HG03060 (cell line): ENCODE measurements around the gene TEK.

Experiments used
- ATAC-seq: cut with Tn5 transposase; IDR thresholded peaks from one replicate; pipeline ENCODE4 v1.9.1; 2021; ENCODE audit warnings: low read depth, moderate number of reproducible peaks; ENCODE audit not compliant: unreplicated experiment

TEK gene

GRCh38 chr9:27168951-27169350, 59.9 kb downstream of the TEK start:
- ATAC-seq = no peak

DNA sequence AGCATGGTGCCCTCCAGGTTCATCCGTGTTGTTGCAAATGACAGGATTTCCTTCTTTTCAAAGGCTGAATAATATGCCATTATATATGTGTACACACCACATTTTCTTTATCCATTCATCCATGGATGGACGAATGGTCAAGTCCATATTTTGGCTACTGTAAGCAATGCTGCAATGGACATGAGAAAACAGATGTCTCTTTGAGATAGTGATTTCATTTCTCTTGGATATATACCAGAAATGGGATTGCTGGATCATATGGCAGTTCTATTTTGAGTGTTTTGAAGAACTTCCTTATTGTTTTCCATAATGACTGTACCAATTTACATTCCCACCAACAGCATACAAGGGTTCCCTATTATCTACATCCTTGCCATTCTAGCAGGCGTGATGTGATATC, 67.9 kb downstream of the TEK start:
- no peak for ATAC-seq

DNA sequence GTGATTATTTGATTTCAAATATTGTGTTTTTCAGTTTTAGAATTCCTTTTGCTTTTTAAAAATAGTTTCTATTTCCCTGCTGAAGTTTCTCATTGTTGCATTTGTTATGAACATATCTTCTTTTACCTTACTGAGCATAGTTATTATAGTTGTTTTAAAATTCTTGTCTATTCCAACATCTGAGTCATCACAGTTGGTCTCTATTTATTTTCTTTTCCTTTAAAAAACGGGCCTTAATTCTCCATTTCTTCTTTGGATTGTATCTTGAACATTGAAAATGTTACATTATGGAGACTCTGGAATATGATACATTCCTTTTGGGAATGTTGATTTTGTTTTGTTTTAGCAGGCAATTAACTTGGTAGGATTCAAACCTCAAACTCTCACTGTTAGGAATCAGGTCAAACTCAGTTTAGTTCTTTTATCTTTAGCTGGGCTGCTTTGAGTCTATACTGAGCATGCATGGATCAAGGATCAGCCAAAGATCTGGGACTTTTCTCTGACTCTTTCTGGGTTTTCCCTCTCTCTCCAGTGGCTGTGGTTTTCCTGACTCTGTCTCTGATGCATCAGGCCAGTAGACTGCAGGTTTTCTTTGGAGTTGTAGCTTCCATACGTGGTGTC, 70.3 kb downstream of the TEK start:
- no peak for ATAC-seq

DNA sequence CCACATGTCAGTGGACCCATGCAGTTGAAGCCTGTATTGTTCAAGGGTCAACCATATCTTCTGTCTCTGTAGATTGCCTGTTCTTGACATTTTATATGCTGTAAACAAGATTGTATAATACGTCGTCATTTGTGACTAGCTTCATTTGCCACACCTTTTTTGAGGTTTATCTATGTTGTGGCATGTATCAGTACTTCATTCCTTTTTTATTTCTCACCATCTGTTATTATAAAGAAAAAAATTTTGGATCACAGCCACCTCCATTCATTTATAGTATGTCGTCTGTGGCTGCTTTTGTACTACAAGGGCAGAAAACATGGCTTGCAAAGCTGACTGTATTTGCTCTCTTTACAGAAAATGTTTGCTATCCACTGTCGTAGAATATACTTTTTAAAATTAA, 72.4 kb downstream of the TEK start:
- no peak for ATAC-seq

- no peak for ATAC-seq
These were observed 73.4 kb downstream of the TEK start for GRCh38 chr9:27182421-27182820.

DNA sequence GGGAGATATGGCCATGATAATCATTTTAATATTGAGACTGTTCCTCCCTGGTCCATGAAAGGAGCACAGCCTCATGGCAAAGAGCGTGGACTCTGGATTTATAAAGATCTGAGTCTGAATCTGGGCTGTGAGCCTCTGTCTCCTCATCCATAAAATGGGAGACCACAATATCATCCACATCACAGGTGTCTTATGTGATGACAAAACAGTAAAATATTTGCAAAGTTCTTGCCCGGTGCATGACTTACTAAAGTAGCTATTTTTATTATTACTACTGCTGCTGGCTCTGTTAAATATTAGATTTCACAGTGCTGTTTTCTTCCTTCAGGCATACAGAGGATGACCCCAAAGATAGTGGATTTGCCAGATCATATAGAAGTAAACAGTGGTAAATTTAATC, 74.1 kb downstream of the TEK start:
- ATAC-seq = no peak

DNA sequence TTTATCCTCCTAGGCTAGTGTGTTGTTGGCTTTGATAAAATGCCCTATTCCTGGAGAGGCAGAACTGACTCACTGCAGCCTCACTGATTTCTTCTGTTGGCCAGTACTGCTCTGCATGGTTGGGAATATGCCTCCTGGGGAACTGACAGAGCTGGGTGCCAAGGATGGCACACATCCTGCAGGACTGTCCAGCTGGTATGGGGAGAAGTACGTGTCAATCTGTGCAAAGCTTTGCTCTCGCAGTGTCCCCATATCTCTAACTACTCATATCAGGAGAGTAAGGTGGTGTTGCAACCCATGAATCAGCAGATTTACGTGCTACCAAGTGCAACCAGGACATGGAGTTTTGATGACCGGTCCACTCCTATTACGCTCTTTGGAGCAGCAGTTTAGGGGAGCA, 74.7 kb downstream of the TEK start:
- no peak for ATAC-seq

DNA sequence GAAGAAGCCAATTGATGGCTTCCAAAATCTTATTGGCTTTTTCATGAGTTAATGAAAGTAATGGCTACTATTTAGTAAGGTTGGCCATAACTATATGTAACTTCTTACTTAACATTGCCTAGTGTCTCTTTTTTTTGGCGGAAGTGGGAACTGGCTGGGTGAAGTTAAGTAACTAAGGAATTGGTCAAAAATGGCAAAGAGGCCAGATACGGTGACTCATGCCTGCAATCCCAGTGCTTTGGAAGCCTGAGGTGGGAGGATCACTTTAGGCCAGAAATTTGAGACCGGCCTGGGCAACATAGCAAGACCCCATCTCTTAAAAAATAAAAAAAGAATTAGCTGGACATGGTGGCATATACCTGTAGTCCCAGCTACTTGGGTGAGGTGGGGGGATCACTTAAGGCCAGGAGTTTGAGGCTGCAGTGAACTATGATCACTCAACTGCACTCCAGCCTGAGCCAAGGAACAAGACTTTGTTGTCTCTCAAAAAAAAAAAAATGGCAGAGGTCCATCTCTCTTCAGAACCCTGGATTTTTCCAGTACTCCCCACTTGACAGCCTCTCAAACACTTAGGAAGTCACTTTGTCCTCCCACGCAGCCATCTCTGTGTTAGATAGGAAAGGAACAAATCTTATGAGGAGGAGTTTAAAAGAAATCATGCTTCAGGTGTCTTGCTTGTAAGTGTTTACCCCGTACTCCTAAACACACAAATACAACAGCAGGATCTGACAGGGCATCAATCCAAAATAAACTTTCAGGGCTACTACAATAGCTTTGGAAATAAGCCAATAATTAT, 75.7 kb downstream of the TEK start:
- no peak for ATAC-seq

GRCh38 chr9:27188426-27188825, 79.4 kb downstream of the TEK start:
- no peak for ATAC-seq

- ATAC-seq = no peak
These were observed 80.4 kb downstream of the TEK start for GRCh38 chr9:27189426-27189825.

GRCh38 chr9:27192291-27192960, 83.4 kb downstream of the TEK start:
- no peak for ATAC-seq

DNA sequence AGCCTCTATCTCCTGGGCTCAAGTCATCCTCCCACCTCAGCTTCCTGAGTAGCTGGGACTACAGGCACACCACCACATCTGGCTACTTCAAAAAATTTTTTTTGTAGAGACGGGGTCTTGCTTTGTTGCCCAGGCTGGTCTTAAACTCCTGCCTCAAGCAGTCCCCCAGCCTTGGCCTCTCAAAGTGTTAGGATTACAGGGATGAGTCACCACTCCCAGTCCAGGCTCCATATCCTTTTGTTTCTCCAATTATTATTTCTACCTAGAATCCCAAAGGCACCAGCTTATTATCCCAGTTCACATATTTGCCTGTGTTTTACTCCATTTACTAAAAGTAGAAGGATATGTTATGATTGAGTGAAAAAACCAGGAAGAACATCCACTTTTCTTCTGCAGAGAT, 84.9 kb downstream of the TEK start:
- ATAC-seq = no peak

- ATAC-seq = no peak
These were observed 85.5 kb downstream of the TEK start for GRCh38 chr9:27194401-27195091.

- ATAC-seq = no peak
These were observed 86.2 kb downstream of the TEK start for GRCh38 chr9:27195191-27195590.

GRCh38 chr9:27196383-27196782, 87.4 kb downstream of the TEK start:
- no peak for ATAC-seq

GRCh38 chr9:27198190-27198589, 89.2 kb downstream of the TEK start:
- no peak for ATAC-seq

DNA sequence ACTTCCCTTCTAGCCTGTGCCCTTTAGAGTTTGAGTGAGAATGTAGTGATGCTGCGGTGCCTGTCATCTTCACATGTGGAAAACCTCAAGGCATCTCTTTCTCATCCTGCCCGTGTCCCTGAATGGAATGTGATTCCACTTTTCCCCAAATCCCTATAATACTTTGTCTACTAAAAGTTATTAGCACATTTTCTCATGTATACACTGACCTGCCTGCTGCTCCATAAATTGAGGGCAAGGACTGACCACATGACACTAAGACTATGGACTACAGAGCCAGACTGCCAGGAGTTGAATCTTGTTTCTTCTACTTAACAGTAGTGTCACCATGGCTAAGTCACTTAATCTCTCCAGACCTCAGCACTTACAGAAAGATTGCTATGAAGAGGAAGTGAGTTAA, 93.0 kb downstream of the TEK start:
- ATAC-seq = no peak

DNA sequence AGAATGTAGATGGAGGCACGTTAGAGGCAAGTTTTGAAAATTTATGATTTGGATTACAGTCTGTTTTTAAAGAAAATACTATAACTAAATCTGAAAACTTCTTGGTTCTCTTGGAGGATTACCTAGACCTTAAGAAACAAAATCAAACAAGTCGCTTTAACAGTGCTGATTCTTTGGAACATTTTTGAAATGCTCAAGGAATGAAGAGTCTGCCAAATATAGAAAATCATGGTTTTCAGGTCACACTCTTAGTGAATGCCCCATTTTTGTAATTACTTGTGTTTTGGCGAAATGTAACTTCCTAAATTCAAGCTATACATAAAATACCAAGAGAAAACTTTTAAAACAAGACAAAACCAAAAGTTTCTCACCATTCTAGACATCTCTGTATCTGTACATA, 94.8 kb downstream of the TEK start:
- no peak for ATAC-seq

- no peak for ATAC-seq
These were observed 95.6 kb downstream of the TEK start for GRCh38 chr9:27204578-27204977.

GRCh38 chr9:27205198-27205597, 96.2 kb downstream of the TEK start:
- ATAC-seq = no peak

DNA sequence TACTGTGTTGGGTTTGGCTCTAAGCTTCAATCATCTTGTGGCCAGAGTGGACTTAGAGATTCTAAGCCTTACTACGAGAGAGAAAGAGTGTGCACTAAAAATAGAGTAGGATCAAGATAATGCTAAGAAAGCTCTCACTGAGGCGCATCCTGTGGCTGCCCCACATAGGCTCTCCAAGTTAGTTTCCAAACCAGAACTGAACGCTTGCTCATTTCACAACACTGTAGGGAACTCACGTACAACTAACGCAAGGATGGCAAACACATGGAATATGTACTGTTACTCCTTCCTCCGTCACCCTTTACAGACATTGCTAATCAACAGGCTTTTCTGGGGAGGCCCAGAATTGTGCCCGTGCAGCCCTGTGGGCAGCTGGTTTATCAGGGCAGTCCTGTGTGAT, 97.0 kb downstream of the TEK start:
- ATAC-seq = no peak
